NCI-H2196 (cell line): ENCODE data around the gene PCDH9.

Experiments used
- DNase-seq: peaks from one replicate; lab custom pipeline; 2025; ENCODE audit not compliant: unreplicated experiment; lab: John Stamatoyannopoulos, UW

PCDH9 gene

GRCh38 chr13:67225252-67226159, 4.6 kb downstream of the PCDH9 start:
- no peak for DNase-seq

- peak; percentile 21 for DNase-seq
Observed at GRCh38 chr13:67224148-67224846, 5.8 kb downstream of the PCDH9 start.

- no peak for DNase-seq
Observed at GRCh38 chr13:67223742-67224141, 6.4 kb downstream of the PCDH9 start.

- no peak for DNase-seq
Observed at GRCh38 chr13:67223024-67223423, 7.1 kb downstream of the PCDH9 start.

GRCh38 chr13:67221630-67222226, 8.4 kb downstream of the PCDH9 start:
- no peak for DNase-seq

GRCh38 chr13:67219113-67219512, 11.0 kb downstream of the PCDH9 start:
- no peak for DNase-seq

- DNase-seq: no peak
Observed at GRCh38 chr13:67217880-67218279, 12.3 kb downstream of the PCDH9 start.

- no peak for DNase-seq
Observed at GRCh38 chr13:67216864-67217263, 13.3 kb downstream of the PCDH9 start.

- no peak for DNase-seq
Observed at GRCh38 chr13:67210208-67210607, 19.9 kb downstream of the PCDH9 start.

- DNase-seq: no peak
Observed at GRCh38 chr13:67208552-67208951, 21.6 kb downstream of the PCDH9 start.

- DNase-seq: no peak
Observed at GRCh38 chr13:67204764-67205163, 25.4 kb downstream of the PCDH9 start.

- DNase-seq: no peak
Observed at GRCh38 chr13:67200605-67201004, 29.5 kb downstream of the PCDH9 start.

GRCh38 chr13:67200183-67200582, 30.0 kb downstream of the PCDH9 start:
- no peak for DNase-seq

- no peak for DNase-seq
Observed at GRCh38 chr13:67197704-67198103, 32.4 kb downstream of the PCDH9 start.

- no peak for DNase-seq
Observed at GRCh38 chr13:67193979-67194378, 36.2 kb downstream of the PCDH9 start.

- DNase-seq: no peak
Observed at GRCh38 chr13:67192751-67193150, 37.4 kb downstream of the PCDH9 start.

- DNase-seq: no peak
Observed at GRCh38 chr13:67186995-67187569, 43.1 kb downstream of the PCDH9 start.

GRCh38 chr13:67184247-67184646, 45.9 kb downstream of the PCDH9 start:
- no peak for DNase-seq

GRCh38 chr13:67183151-67183550, 47.0 kb downstream of the PCDH9 start:
- no peak for DNase-seq

- no peak for DNase-seq
Observed at GRCh38 chr13:67175836-67176459, 54.2 kb downstream of the PCDH9 start.

GRCh38 chr13:67168384-67168783, 61.8 kb downstream of the PCDH9 start:
- DNase-seq: no peak
